COR-L47 (cell line): ENCODE data around the gene KCNIP3.
"Not testable (repeated sequence)": the region's sequence is repeated elsewhere in the genome, so short reads cannot be mapped to it uniquely, and the experiment has no call there.

ENCODE experiments used
- DNase-seq: peaks from one replicate; lab custom pipeline; 2025; lab: John Stamatoyannopoulos, UW

KCNIP3 gene

GRCh38 chr2:95361216-95361980 lies 64.3 kb downstream of the KCNIP3 start:
- no peak for DNase-seq

DNA sequence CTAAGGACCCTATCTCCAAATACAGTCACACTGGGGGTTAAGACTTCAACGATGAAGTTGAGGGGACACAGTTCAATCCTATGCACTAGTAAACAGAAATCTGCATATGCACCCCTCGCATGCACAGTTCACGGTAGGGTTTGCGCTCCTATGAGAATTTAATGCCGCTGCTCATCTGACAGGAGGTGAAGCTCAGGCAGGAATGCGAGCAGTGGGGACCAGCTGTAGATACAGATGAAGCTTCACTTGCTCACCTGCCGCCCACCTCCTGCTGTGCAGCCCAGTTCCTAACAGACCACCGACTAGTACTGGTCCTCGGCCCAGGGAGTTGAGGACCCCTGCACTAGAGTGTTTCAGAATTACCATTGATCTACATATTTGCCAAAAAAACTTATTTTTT lies 65.3 kb downstream of the KCNIP3 start:
- DNase-seq = no peak

DNA sequence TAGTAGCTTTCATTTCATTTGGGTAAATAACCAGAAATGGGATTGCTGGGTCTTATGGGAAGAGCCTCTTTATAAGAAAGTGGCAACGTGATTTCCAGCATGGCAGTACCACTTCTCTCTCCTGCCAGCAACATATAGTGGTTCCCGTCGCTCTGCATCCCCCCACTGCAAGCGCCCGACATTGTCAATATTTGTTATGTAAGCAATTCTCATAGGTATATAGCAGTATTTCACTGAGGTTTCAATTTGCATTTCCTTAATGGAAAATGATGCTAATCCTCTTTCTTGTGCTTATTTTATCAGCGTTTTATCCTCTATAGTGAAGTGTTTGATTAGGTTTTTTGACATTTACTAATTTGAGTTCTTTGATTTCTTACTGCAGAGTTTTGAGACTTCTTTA lies 69.4 kb downstream of the KCNIP3 start:
- DNase-seq = no peak

DNA sequence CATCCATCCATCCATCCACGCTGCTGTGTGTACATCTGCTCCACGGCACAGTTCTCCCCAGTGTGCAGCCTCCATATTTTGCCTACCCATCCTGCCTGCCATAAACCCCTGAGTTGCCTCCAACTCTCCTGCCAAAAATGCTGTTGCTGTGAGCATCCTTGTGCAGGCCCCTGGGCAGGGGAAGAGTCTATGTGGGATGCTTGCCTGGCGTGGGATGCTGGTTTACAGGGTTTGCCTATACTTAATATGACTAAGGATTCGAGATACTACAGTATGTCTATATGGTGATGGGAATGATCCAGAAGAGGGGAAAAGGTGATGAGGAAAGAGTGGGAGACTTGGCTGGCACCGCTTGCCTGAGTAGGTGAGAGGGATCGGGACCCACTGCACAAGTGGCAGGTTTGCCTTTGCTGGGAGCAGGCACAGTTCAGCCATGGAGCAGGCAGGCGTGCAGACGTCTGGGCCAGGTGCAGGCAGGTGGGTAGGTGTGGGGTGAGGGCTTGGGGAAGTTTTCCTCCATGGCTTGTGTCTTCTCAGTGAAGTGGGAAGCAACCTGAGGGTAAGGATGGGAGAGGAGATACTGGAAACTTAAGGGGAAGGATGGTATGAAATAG lies 75.2 kb downstream of the KCNIP3 start:
- DNase-seq = no peak

- DNase-seq = no peak
Measured at GRCh38 chr2:95372845-95373244, 75.7 kb downstream of the KCNIP3 start.

GRCh38 chr2:95374029-95374428 lies 76.9 kb downstream of the KCNIP3 start:
- DNase-seq = no peak

DNA sequence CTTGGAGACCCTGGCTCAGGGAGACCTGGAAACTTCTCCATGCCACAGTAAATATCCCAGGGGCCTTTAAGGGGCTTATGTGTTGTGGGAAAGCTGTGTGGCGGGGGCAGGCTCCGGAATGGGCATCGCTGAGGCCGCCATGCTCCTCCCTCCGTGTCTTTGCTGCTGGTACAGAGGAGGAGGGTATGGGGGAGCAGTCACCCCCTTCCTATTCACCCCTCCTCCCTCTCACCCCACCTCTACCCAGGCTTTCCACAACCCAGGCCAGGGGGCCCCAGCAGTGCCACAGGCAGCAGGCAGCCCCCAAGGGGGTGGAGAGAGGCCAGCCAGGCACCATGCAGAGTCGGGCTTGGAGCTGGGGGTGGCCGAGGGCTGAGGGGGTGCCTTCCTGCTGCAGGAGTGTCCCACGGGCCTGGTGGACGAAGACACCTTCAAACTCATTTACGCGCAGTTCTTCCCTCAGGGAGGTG lies 77.3 kb downstream of the KCNIP3 start:
- DNase-seq = no peak

GRCh38 chr2:95374921-95375471 lies 77.8 kb downstream of the KCNIP3 start:
- no peak for DNase-seq

DNA sequence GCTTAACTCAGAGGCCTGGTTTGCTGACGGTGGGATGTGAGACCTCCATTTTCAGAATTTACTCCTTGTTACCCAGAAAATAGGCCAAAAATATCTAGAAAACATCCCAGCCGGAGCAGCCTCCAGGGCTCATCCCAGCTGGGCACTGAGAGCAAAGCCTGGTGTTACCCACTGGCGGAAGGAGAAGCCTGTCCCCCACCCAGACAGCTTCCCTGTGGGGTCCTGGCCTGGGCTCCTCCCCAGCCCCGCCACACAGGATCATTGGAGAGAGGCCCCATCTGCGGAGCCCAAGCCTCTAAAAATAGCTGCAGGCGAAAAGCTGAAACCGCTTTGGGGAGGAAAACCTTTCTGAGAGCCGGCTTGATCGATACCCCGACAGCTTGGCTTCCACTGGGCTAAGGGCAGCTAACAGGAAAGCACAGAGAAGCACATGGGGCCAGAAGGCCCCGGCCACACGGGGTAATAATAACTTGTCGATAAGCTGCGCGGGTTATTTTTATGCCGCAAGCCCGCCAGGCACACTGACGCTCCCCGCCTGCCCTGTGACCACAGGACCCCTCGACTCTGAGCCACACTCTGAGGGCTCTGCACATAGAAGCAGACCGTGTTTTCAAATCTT lies 78.5 kb downstream of the KCNIP3 start:
- no peak for DNase-seq

DNA sequence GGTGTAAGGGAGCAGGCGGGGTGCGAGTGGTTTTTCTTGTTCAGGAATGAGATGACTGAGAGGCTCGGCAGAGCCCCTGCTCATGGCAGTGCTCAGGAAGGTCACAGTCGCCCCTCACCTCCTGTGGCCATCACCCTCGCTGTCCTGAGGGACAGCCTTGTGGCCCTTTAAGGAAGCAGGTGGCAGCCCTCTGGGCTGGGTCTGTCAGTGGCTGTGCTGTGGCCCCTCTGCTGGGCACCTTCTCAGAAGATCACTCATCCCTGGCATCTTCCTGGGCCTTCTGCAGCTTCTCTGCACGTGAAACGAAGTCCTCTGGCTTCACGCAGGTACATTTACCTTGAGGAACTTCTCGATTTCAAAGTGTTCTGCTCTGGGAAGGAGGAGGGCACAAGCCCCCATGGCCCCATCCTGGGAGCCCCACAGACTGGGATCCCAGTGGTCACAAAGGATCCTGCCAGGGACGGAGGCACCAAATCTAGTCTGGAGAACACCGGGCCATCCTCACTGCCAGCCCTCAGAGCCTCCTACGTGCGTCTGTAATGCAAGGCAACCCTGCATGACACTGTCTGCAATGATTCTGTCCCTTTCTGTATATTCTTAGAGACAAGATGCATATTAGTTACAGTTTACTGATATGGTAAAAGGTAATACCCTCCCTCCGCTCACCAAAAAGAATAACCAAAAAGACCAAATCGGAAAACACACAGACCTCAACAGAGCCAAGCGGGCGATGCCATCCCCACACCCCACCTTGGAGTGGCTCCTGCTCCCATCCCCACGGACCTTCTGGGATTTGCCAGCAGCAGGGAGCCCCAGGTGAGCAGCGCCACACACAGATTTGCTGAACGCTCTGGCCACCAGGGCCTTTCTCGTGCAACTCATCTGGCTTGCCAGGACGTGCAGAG lies 79.4 kb downstream of the KCNIP3 start:
- no peak for DNase-seq

DNA sequence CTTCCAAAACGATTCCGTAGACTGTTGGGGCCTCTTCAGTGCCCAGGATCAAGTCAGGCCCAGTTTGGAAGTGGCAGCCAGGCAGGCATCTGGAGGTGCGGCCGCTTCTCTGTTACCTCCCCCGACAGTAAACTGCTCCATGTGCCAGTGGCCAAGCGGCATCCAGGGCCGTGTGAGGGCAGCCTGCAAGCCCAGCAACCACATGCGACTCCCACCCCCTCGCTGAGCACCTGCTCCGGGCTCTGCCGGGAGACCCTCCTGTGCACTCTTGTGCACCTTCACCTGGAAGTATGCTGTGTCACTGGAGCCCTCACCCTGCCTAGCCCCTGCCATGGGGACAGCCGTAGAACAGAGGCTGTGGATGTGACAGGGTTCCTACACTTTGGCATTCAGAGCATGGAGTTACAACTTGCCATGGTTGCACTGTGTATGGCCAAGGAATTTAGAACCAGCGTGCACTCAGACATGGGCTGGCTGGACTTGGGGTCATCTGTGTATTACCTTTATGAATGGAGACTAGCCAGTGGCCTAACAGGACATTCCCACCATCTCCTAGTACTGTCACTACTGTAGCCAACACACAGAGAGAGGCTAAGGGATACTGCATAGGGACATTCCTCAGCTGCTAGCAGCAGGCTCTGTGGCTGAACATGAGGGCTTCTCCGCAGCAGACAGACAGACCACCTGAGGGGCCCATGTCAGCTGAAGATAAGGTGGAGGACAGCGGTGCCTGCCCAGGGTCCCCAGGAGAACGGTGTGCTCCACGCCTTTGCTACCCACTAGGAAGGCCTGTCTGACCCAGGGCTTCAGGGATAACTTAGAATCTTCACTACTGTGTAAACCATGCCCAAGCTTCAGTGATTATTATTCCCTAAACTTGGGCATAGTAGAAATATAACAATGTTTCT lies 80.3 kb downstream of the KCNIP3 start:
- DNase-seq = no peak

GRCh38 chr2:95378281-95378680 lies 81.1 kb downstream of the KCNIP3 start:
- not testable (repeated sequence) for DNase-seq

- no peak for DNase-seq
Measured at GRCh38 chr2:95379371-95379831, 82.3 kb downstream of the KCNIP3 start.

- DNase-seq = no peak
Measured at GRCh38 chr2:95380280-95380679, 83.1 kb downstream of the KCNIP3 start.

- no peak for DNase-seq
Measured at GRCh38 chr2:95380731-95381130, 83.6 kb downstream of the KCNIP3 start.

GRCh38 chr2:95381212-95382191 lies 84.4 kb downstream of the KCNIP3 start:
- no peak for DNase-seq

GRCh38 chr2:95382192-95382591 lies 85.0 kb downstream of the KCNIP3 start:
- no peak for DNase-seq

- DNase-seq = no peak
Measured at GRCh38 chr2:95382686-95383634, 85.8 kb downstream of the KCNIP3 start.
